Neural crest cell (in vitro differentiated cells): Measurements from ENCODE around the gene IGFL3. TPM values are rescaled to one million over a fixed set of nuclear protein-coding genes. Genes with fewer than 3 reads are reported as not detected.

ENCODE experiments used
- DNase-seq: peaks from one replicate; pipeline ENCODE4 v3.0.0; 2021; ENCODE audit warnings: low read depth, mixed read lengths, low spot score
- H3K27ac Mint-ChIP-seq: one replicate; pipeline ENCODE4 v1.8.0; 2021; ENCODE audit warnings: mild to moderate bottlenecking, mixed read lengths; ENCODE audit not compliant: unreplicated experiment
- H3K27me3 Mint-ChIP-seq: 2 replicates; pipeline ENCODE4 v1.8.0; 2021; ENCODE audit warnings: low read depth, mild to moderate bottlenecking, mixed read lengths
- H3K36me3 Mint-ChIP-seq: 2 replicates; pipeline ENCODE4 v1.8.0; 2021; ENCODE audit warnings: low read depth, mild to moderate bottlenecking, mixed read lengths
- H3K4me1 Mint-ChIP-seq: 2 replicates; pipeline ENCODE4 v1.8.0; 2021; ENCODE audit warnings: mixed read lengths
- H3K4me3 Mint-ChIP-seq: one replicate; pipeline ENCODE4 v1.8.0; 2021; ENCODE audit warnings: mild to moderate bottlenecking, mixed read lengths
- H3K9me3 Mint-ChIP-seq: 2 replicates; pipeline ENCODE4 v1.8.0; 2021; ENCODE audit warnings: mixed read lengths
- CTCF ChIP-seq: fragments of 200-600 bp; sonication (generic); conservative IDR thresholded peaks from 2 replicates; pipeline ENCODE4 v1.5.0; 2021; ENCODE audit warnings: antibody characterized with exemption, mild to moderate bottlenecking
- total RNA-seq: library from RNA; stranded (reverse); gene quantifications from 2 replicates; pipeline ENCODE4 v1.2.1, GENCODE V29; 2021

The IGFL3 gene
- total RNA-seq, 1 donor from 2014 or later = not detected

DNA sequence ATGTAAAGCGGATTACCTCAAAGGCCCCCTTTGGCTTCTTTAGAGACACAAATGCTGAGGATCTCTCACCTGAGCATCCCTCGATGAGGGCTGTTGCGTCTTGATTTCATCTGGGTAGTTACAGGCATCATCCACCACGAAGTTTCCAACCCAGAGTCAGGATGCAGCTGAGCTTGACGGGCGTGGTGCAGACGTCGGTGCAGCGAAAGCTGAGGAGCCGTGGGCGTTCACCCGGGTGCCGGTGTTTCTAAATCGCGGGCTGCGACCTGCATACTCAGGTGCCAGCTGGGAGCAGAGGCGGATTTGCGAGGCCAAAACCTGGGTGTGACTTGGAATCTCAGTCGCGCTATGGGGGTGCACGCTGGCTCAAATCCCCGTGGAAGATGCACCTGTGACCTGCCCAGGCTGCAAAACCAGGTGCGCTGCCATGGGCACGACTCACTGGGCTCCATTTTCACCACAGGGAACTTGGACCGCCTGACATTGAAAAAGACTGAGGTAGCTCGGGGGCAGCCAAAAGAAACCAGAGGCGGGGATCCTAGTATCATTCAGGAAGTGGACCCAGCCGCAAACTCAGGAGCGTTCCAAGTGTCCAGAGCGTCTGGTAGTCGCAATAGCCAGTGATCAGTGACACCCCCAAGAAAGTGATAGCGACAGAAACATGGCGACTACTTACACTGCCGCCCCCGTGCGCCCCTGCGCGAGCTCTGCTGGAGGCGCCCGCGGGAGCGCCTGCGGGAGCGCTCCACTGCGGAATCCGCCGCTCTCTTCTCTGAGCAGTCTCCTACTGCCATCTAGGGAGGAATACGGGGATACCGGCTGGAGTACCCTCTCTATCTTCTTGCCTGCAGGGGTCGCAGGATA, 47.3 kb downstream of the IGFL3 start:
- Mint-ChIP-seq H3K27ac (no peak overlapping the region), H3K4me3 (peak overlapping the region; percentile 83), H3K36me3 (no peaks in the 10 kb centered on the region), H3K9me3 (no peaks in the 10 kb centered on the region), H3K27me3 (peaks cover 68% of the 10 kb centered on the region), H3K4me1 (peaks cover 16% of the 10 kb centered on the region)
- TF ChIP-seq CTCF = peak; percentile 100
- peak; percentile 82 for DNase-seq

- DNase-seq = no peak
- peak overlapping the region; percentile 9 for H3K4me3 Mint-ChIP-seq
- peaks cover 1% of the 10 kb centered on the region for H3K36me3 Mint-ChIP-seq
- peaks cover 63% of the 10 kb centered on the region for H3K27me3 Mint-ChIP-seq
- peaks cover 16% of the 10 kb centered on the region for H3K4me1 Mint-ChIP-seq
- H3K27ac Mint-ChIP-seq = no peak overlapping the region
- H3K9me3 Mint-ChIP-seq = peaks cover 1% of the 10 kb centered on the region
- TF ChIP-seq CTCF = no peak
Observed at GRCh38 chr19:46076031-46076880, 48.2 kb downstream of the IGFL3 start.

DNA sequence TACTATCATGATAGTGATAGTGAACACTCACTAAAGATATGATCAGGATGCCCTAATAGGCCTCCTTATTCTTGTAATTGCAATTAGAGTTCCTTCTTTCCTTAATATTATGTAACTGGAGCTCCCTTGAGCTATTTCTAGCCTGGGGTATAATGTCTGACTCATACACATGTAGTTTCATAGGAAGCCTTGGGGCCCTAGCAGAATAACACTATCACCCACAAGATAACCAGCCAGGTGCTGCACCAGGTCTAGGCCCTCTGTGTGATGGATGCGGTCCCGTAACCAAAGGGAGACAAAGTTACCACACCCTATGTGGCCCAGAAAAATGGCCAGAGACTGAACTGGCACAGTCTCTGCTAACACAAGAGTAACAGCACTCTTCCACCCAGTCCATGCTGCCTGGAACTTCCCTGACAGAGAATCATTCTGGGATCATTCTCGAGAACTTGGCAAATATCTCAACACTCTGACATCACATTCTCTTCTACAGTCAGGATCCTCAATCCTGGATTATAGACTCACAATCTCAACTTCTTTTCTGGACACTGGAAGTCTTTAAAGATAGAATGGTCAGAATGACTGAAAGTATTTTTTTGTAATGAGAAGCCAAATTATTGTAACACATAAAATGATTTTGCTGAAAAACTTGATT, 51.1 kb downstream of the IGFL3 start:
- H3K4me3 Mint-ChIP-seq = no peak overlapping the region
- H3K9me3 Mint-ChIP-seq = peaks cover 4% of the 10 kb centered on the region
- DNase-seq = no peak
- H3K27me3 Mint-ChIP-seq = peaks cover 55% of the 10 kb centered on the region
- no peak for TF ChIP-seq CTCF
- peaks cover 4% of the 10 kb centered on the region for H3K36me3 Mint-ChIP-seq
- H3K4me1 Mint-ChIP-seq = peaks cover 29% of the 10 kb centered on the region
- H3K27ac Mint-ChIP-seq = no peak overlapping the region

Other genes with a start within 250 kb of the IGFL3 start
- gene IRF2BP1, start 238.5 kb downstream of the IGFL3 start, total RNA-seq = 28.6 and 33.1 TPM in 2 replicates
- gene MYPOP, start 222.1 kb downstream of the IGFL3 start, total RNA-seq = 9.1 and 9.6 TPM in 2 replicates
- not detected in 2 replicates for gene NANOS2, start 209.9 kb downstream of the IGFL3 start, total RNA-seq
- gene NOVA2, start 150.8 kb downstream of the IGFL3 start, total RNA-seq = 25.5 and 25.6 TPM in 2 replicates
- 17.6 and 18.1 TPM in 2 replicates for gene CCDC61, start 129.2 kb downstream of the IGFL3 start, total RNA-seq
- gene PGLYRP1, start 101.6 kb downstream of the IGFL3 start, total RNA-seq = not detected in 2 replicates
- 0.45 and 0.70 TPM in 2 replicates for gene IGFL4, start 83.7 kb downstream of the IGFL3 start, total RNA-seq
- not detected in 2 replicates for gene IGFL2, start 23.6 kb upstream of the IGFL3 start, total RNA-seq
- gene IGFL1, start 105.1 kb upstream of the IGFL3 start, total RNA-seq = not detected in 2 replicates
- gene HIF3A, start 172.4 kb upstream of the IGFL3 start, total RNA-seq = 6.9 and 7.6 TPM in 2 replicates
- gene PPP5C, start 222.4 kb upstream of the IGFL3 start, total RNA-seq = 113 and 114 TPM in 2 replicates